Measurements from ENCODE around the gene IQGAP2.

- TF ChIP-seq CTCF (IDR thresholded peaks at IDR 0.05): no peak
- TF ChIP-seq POLR2A (IDR thresholded peaks at IDR 0.05): no peak
Measured at GRCh38 chr5:76497986-76498717, 95.1 kb downstream of the IQGAP2 start.
